ENCODE data around the gene TCERG1L. TPM values are rescaled to one million over a fixed set of nuclear protein-coding genes. Genes with fewer than 3 reads are reported as not detected.

Gene TCERG1L
- polyA plus RNA-seq, 1 donor from 2014 or later = 0.53 TPM

DNA sequence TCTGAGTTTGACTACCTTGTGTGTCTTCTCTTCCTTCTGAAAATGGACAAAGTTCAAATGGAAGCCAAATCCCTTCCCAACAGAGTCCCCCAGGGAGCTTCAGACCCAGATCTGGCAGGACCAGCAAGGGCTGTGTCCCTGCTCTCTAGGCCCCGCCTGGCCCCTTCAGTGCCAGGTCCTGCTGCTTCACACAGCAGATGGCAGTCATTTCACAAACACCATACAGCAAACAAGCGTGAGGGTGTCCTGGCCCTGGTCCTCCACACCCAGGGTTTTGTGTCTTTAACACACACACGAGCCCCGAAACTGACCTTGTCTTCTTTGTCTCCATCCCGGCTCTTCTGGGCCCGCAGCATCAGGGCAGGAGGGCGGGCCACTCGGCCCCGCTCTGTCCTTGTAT lies 145.0 kb downstream of the TCERG1L start:
- no peaks in the 10 kb centered on the region for H3K27me3 ChIP-seq (ENCODE audit: insufficient read depth, low read depth, low read length)
- no peaks in the 10 kb centered on the region for H3K79me2 ChIP-seq (replicated peaks; ENCODE audit: insufficient read depth, low read length)
- H3K4me3 ChIP-seq (ENCODE audit: low read length) = no peak overlapping the region
- no peak overlapping the region for H3K9ac ChIP-seq (ENCODE audit: low read length)
- no peak overlapping the region for H2AFZ ChIP-seq (ENCODE audit: low read depth, low read length)
- TF ChIP-seq, protein P1, sequence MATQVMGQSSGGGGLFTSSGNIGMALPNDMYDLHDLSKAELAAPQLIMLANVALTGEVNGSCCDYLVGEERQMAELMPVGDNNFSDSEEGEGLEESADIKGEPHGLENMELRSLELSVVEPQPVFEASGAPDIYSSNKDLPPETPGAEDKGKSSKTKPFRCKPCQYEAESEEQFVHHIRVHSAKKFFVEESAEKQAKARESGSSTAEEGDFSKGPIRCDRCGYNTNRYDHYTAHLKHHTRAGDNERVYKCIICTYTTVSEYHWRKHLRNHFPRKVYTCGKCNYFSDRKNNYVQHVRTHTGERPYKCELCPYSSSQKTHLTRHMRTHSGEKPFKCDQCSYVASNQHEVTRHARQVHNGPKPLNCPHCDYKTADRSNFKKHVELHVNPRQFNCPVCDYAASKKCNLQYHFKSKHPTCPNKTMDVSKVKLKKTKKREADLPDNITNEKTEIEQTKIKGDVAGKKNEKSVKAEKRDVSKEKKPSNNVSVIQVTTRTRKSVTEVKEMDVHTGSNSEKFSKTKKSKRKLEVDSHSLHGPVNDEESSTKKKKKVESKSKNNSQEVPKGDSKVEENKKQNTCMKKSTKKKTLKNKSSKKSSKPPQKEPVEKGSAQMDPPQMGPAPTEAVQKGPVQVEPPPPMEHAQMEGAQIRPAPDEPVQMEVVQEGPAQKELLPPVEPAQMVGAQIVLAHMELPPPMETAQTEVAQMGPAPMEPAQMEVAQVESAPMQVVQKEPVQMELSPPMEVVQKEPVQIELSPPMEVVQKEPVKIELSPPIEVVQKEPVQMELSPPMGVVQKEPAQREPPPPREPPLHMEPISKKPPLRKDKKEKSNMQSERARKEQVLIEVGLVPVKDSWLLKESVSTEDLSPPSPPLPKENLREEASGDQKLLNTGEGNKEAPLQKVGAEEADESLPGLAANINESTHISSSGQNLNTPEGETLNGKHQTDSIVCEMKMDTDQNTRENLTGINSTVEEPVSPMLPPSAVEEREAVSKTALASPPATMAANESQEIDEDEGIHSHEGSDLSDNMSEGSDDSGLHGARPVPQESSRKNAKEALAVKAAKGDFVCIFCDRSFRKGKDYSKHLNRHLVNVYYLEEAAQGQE (IDR thresholded peaks at IDR 0.05; ENCODE audit: borderline replicate concordance) = no peak
- TF ChIP-seq MXI1 (conservative IDR thresholded peaks at IDR 0.05; ENCODE audit: poor library complexity, severe bottlenecking) (no peak), SMC3 (conservative IDR thresholded peaks at IDR 0.05; ENCODE audit: poor library complexity) (no peak), EZH2 (IDR thresholded peaks at IDR 0.05; ENCODE audit: borderline replicate concordance, insufficient read depth, low read length, poor library complexity, severe bottlenecking) (no peak), POLR2AphosphoS5 (IDR thresholded peaks at IDR 0.05) (no peak), EP300 (conservative IDR thresholded peaks at IDR 0.05; ENCODE audit: poor library complexity, severe bottlenecking) (no peak), RAD21 (conservative IDR thresholded peaks at IDR 0.05) (no peak), TAF1 (IDR thresholded peaks at IDR 0.05; ENCODE audit: low read depth) (no peak)
- TF ChIP-seq, protein P2, sequence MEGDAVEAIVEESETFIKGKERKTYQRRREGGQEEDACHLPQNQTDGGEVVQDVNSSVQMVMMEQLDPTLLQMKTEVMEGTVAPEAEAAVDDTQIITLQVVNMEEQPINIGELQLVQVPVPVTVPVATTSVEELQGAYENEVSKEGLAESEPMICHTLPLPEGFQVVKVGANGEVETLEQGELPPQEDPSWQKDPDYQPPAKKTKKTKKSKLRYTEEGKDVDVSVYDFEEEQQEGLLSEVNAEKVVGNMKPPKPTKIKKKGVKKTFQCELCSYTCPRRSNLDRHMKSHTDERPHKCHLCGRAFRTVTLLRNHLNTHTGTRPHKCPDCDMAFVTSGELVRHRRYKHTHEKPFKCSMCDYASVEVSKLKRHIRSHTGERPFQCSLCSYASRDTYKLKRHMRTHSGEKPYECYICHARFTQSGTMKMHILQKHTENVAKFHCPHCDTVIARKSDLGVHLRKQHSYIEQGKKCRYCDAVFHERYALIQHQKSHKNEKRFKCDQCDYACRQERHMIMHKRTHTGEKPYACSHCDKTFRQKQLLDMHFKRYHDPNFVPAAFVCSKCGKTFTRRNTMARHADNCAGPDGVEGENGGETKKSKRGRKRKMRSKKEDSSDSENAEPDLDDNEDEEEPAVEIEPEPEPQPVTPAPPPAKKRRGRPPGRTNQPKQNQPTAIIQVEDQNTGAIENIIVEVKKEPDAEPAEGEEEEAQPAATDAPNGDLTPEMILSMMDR (IDR thresholded peaks at IDR 0.05; ENCODE audit: poor library complexity, severe bottlenecking) = no peak
- H3K9me3 ChIP-seq (ENCODE audit: low read length) = no peaks in the 10 kb centered on the region
- no peaks in the 10 kb centered on the region for H3K36me3 ChIP-seq (ENCODE audit: insufficient read depth, low read length)
- no peaks in the 10 kb centered on the region for H4K20me1 ChIP-seq (ENCODE audit: insufficient read depth)
- no peaks in the 10 kb centered on the region for H3F3A ChIP-seq (ENCODE audit: insufficient read depth, low read length, poor library complexity, severe bottlenecking)
- H3K4me2 ChIP-seq (ENCODE audit: low read length) = no peak overlapping the region
- no peaks in the 10 kb centered on the region for H3K9me2 ChIP-seq (ENCODE audit: insufficient read depth, low read length)
- no peak overlapping the region for H3K27ac ChIP-seq (ENCODE audit: low read length)

DNA sequence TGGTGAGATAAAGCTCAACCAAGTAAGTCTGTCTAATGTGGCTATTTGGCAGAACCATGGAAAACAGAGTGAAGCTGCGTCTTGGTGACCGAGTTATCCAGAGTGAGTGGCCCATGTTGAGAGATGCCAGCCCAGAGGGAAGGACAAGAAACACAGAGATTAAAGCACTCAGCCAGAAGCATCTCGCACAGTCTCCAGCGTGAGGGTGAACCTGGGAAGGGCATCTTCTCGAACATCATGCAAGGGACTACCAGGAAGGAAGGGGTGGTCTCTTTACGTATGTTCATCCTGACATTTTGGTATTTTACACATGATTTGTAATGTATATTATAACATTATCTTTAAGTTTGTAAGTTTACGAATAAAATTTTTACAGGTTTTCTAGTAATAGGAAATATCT lies 146.4 kb downstream of the TCERG1L start:
- Histone ChIP-seq H3K4me3 (ENCODE audit: low read length) (no peak overlapping the region), H3F3A (ENCODE audit: insufficient read depth, low read length, poor library complexity, severe bottlenecking) (no peaks in the 10 kb centered on the region), H3K79me2 (replicated peaks; ENCODE audit: insufficient read depth, low read length) (no peaks in the 10 kb centered on the region), H3K9ac (ENCODE audit: low read length) (no peak overlapping the region), H3K9me3 (ENCODE audit: low read length) (no peaks in the 10 kb centered on the region), H3K36me3 (ENCODE audit: insufficient read depth, low read length) (no peaks in the 10 kb centered on the region), H3K27me3 (ENCODE audit: insufficient read depth, low read depth, low read length) (no peaks in the 10 kb centered on the region), H3K9me2 (ENCODE audit: insufficient read depth, low read length) (no peaks in the 10 kb centered on the region), H4K20me1 (ENCODE audit: insufficient read depth) (no peaks in the 10 kb centered on the region), H3K4me2 (ENCODE audit: low read length) (no peak overlapping the region), H2AFZ (ENCODE audit: low read depth, low read length) (no peak overlapping the region), H3K27ac (ENCODE audit: low read length) (no peak overlapping the region)
- no peak for TF ChIP-seq POLR2AphosphoS5 (IDR thresholded peaks at IDR 0.05)
